ENCODE results near the gene TMTC2. TPM values are rescaled to one million over a fixed set of nuclear protein-coding genes. Genes with fewer than 3 reads are reported as not detected.

Gene TMTC2
- total RNA-seq, 4 donors from 2014 or later = 19.5 to 35.8 (median 22.9) TPM

DNA sequence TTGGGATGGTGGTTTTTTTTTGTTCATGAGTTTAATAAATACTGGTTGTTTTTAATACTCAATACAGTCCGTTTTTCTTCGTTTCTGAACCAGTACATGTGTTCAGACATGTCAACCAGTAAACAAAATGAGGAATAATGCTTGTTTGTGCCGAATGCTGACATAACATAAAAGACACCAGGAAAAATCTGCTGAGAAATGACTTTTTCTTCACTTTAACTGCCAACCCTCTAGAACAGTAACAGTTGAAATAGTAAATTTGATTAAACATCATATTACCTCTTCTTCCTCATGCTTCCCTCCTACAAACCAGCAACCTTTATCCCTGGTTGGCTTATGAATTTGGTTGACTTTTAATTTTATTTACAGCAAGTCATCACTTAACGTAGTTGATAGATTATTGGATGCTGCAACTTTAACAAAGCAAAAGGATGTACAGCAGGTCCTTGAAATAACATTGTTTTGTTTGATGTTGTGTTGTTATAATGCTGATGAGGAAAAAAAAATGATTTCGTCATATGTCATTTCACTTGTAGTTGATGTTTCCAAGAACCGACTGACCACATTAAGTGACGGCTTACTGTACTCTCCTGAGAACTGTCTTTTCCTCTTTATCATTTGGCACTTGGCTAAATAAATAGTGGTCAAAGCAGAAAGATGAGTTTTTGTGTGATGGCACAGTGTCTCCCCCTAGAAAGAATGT is 340.5 kb downstream of the TMTC2 start:
- H3K27me3 ChIP-seq = no peaks in the 10 kb centered on the region
- no peak overlapping the region for H3K27ac ChIP-seq
- no peaks in the 10 kb centered on the region for H3K9me3 ChIP-seq
- H3K4me1 ChIP-seq = no peaks in the 10 kb centered on the region
- no peak for DNase-seq (ENCODE audit: low spot score in 2 of 2)
- 64 to 68% methylated on average over 7 of the region's 7 CpGs for whole genome bisulfite sequencing, 2 donors
- H3K4me3 ChIP-seq = no peak overlapping the region
- H3K36me3 ChIP-seq = no peaks in the 10 kb centered on the region
- TF ChIP-seq, protein P1, sequence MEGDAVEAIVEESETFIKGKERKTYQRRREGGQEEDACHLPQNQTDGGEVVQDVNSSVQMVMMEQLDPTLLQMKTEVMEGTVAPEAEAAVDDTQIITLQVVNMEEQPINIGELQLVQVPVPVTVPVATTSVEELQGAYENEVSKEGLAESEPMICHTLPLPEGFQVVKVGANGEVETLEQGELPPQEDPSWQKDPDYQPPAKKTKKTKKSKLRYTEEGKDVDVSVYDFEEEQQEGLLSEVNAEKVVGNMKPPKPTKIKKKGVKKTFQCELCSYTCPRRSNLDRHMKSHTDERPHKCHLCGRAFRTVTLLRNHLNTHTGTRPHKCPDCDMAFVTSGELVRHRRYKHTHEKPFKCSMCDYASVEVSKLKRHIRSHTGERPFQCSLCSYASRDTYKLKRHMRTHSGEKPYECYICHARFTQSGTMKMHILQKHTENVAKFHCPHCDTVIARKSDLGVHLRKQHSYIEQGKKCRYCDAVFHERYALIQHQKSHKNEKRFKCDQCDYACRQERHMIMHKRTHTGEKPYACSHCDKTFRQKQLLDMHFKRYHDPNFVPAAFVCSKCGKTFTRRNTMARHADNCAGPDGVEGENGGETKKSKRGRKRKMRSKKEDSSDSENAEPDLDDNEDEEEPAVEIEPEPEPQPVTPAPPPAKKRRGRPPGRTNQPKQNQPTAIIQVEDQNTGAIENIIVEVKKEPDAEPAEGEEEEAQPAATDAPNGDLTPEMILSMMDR (IDR thresholded peaks at IDR 0.05) = no peak
- TF ChIP-seq EP300 (IDR thresholded peaks at IDR 0.05) = no peak
- TF ChIP-seq POLR2A (IDR thresholded peaks at IDR 0.05) = no peak

DNA sequence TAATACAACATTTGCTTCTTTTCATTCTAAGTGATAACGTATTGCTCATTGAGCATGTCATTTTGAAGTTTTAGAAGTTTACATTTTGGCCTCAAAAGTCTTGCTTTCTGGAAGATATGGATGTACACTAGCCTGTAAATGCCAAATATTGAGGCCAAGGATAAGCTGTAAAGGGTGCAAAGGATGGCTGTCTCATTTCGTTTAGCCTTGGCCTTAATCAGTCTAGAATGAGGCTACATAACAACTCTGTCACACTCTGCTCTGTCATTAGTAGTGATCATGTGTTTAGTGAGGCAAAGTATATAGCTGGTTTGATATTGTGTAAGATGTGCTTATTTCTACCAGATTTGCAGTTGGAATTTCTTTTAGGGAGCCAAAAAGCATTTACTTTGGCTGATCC is 344.5 kb downstream of the TMTC2 start:
- no peak overlapping the region for H3K27ac ChIP-seq
- no peaks in the 10 kb centered on the region for H3K27me3 ChIP-seq
- no peaks in the 10 kb centered on the region for H3K9me3 ChIP-seq
- no peak for TF ChIP-seq POLR2A (IDR thresholded peaks at IDR 0.05)
- no peak for TF ChIP-seq EP300 (IDR thresholded peaks at IDR 0.05)
- TF ChIP-seq, protein P1 (IDR thresholded peaks at IDR 0.05) = no peak
- whole genome bisulfite sequencing, 2 donors = 55 to 86% methylated on average over 2 of the region's 2 CpGs
- no peaks in the 10 kb centered on the region for H3K36me3 ChIP-seq
- no peaks in the 10 kb centered on the region for H3K4me1 ChIP-seq
- H3K4me3 ChIP-seq = no peak overlapping the region
- no peak for DNase-seq (ENCODE audit: low spot score in 2 of 2)

DNA sequence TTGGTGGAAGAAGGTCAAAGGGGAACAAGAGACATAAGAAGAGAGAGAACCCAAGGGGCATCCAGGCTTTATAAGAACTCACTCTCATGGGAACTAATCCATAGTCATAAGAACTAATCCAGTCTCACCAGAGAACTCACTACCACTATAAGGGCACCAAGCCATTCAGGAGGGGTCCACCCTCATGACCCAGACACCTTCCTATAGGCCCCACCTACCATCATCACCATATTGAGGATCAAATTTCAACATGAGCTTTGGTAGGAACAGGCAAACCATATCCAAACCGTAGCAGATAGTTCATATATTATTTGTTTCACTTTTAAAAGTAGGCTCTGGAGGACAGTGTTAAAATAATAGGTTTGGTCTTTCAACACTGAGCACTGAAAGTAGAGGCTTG is 350.1 kb downstream of the TMTC2 start:
- no peak for DNase-seq (ENCODE audit: low spot score in 2 of 2)
- no peak overlapping the region for H3K4me3 ChIP-seq
- H3K27me3 ChIP-seq = no peaks in the 10 kb centered on the region
- TF ChIP-seq EP300 (IDR thresholded peaks at IDR 0.05) (no peak), POLR2A (IDR thresholded peaks at IDR 0.05) (no peak)
- TF ChIP-seq, protein P1 (IDR thresholded peaks at IDR 0.05) = no peak
- 69 to 71% methylated on average over 1 of the region's 1 CpG for WGBS, 2 donors
- no peaks in the 10 kb centered on the region for H3K9me3 ChIP-seq
- H3K4me1 ChIP-seq = no peaks in the 10 kb centered on the region
- no peak overlapping the region for H3K27ac ChIP-seq
- H3K36me3 ChIP-seq = no peaks in the 10 kb centered on the region

DNA sequence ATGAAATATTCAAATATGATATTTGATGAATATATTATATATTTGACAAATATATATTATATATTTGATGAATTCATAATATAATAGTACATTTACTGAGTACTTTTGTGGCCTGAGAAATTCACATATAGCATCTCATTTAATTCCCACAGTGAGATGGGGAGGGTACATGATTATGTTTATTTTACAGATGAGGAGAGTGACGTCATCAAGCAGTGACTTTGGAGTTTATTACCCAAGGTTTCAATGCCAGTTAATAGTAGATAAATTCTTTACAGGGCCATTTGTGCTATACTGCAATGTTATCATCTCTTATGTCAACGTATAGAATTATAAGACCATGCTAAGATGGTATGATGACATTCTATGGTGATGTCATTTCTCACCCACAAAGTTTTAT is 352.7 kb downstream of the TMTC2 start:
- no peaks in the 10 kb centered on the region for H3K36me3 ChIP-seq
- 88 to 92% methylated on average over 2 of the region's 2 CpGs for WGBS, 2 donors
- no peak overlapping the region for H3K4me3 ChIP-seq
- no peak for TF ChIP-seq EP300 (IDR thresholded peaks at IDR 0.05)
- no peak for TF ChIP-seq POLR2A (IDR thresholded peaks at IDR 0.05)
- TF ChIP-seq, protein P1 (IDR thresholded peaks at IDR 0.05) = no peak
- DNase-seq (ENCODE audit: low spot score in 2 of 2) = no peak
- H3K4me1 ChIP-seq = no peaks in the 10 kb centered on the region
- H3K27me3 ChIP-seq = no peaks in the 10 kb centered on the region
- H3K27ac ChIP-seq = no peak overlapping the region
- no peaks in the 10 kb centered on the region for H3K9me3 ChIP-seq

DNA sequence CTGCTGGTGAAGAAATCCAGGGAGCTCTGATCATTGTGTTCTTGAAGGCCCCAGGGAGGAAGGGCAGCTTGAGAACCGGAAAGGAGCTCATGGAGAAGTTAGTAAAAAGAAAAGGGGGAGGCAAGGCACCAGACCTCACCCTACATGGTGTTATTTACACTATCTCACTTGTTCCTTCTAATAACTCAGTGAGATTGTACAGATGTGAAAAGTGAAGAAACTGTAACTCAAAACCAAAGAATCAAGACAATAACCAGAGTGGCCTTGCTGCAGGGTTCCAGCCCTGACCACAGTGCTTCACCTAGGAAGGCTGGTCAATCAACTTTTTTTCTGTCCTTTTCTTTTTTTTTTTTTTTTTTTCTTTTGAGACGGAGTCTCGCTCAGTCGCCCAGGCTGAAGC is 353.6 kb downstream of the TMTC2 start:
- H3K4me1 ChIP-seq = no peaks in the 10 kb centered on the region
- no peak for DNase-seq (ENCODE audit: low spot score in 2 of 2)
- H3K9me3 ChIP-seq = no peaks in the 10 kb centered on the region
- H3K4me3 ChIP-seq = no peak overlapping the region
- WGBS, 2 donors = 84 to 92% methylated on average over 4 of the region's 4 CpGs
- H3K36me3 ChIP-seq = no peaks in the 10 kb centered on the region
- no peak for TF ChIP-seq EP300 (IDR thresholded peaks at IDR 0.05)
- TF ChIP-seq, protein P1 (IDR thresholded peaks at IDR 0.05) = no peak
- no peak for TF ChIP-seq POLR2A (IDR thresholded peaks at IDR 0.05)
- H3K27ac ChIP-seq = no peak overlapping the region
- no peaks in the 10 kb centered on the region for H3K27me3 ChIP-seq

All from tibial nerve (tissue), 4 donors.